Bronchial epithelial cell (primary cell): ENCODE results near the gene APCDD1L. TPM values are rescaled to one million over a fixed set of nuclear protein-coding genes. Genes with fewer than 3 reads are reported as not detected.

Source experiments
- DNase-seq: peaks from one replicate; pipeline ENCODE4 v3.0.0-alpha.2; 2010; ENCODE audit warnings: low read depth
- FAIRE-seq: peaks from 2 replicates; lab custom pipeline; 2011; peaks lifted over from hg19 to GRCh38; lab: Jason Lieb, UNC
- H3K27me3 ChIP-seq: 2 replicates; pipeline ENCODE4 v1.5.1; 2011; ENCODE audit warnings: low read length; ENCODE audit not compliant: control insufficient read depth, insufficient read depth
- H3K36me3 ChIP-seq: 2 replicates; pipeline ENCODE4 v1.5.1; 2011; ENCODE audit warnings: low read length; ENCODE audit not compliant: control insufficient read depth, insufficient read depth
- H3K4me3 ChIP-seq: 2 replicates; pipeline ENCODE4 v1.5.1; 2011; ENCODE audit warnings: mild to moderate bottlenecking, low read depth, low read length, control low read depth
- total RNA-seq: library from RNA; depleted of rRNA; stranded (reverse); fragments of >200 nt; gene quantifications from 2 replicates; pipeline ENCODE4 v1.2.1, GENCODE V29; 2014
- TF ChIP-seq, protein P1 (sequence below): IDR thresholded peaks from 2 replicates; pipeline ENCODE4 v1.5.1; 2011; ENCODE audit warnings: mild to moderate bottlenecking, moderate library complexity, low read length, control low read depth, inconsistent platforms; ENCODE audit not compliant: insufficient read depth, severe bottlenecking

The APCDD1L gene
- total RNA-seq, result under 0.01 TPM in 1 of 2 replicates, not detected in the other

DNA sequence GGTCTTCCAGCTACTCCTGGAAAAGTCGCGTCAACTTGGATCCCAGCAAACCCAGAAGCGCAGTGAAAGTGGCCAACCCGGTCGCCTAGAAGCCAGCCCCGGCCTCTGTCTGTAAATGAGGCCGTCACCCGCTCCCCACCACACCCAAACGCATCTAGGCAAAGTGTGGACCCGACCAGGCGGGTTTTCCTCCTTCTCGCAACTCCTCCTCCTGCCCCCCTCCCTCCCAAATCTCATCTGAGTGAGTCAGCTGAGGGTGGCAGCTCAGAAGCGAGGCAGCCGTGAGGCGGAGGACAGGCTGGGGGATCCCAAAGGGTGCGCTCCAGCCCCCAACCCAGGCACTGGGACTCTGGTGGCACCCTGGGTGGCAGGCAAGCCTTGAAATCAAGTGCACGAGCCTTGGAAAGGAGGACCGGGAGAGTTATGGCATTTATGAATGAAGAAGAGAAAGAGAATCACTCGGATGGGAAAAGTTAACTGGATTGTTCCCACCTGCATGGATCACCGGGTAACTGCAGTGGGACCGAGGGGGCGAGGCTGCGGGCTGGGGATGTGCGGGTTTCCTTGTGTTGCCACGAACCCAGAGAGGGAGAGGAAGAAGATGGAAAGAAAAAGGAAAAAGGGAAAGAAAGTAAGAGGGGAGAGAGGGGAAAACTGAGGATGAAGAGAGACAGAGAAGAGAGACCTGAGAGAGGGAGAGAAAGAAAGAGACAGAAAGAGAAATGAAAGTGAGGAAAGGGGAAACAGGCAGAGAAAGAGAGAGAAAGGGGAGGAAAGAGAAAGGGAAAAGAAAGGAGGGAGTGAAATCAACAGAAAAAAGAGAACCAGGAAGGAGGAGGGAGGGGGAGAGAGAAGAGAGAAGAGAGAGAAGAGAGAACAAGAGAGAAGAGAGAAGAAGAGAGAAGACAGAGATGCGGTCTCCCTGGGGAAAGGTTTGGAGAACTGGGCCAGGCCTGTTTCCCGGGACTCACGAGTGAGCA, at the start of gene APCDD1L:
APCDD1L (minus strand) TSS at position 167 of the 980 bp plus-strand sequence. CDS start 692 bp downstream, outside the sequence.
- peak; percentile 65 for DNase-seq
- Histone ChIP-seq H3K36me3 (no peaks in the 10 kb centered on the region), H3K27me3 (peaks cover 11% of the 10 kb centered on the region), H3K4me3 (peak within 1 kb of the TSS; percentile 30)
- TF ChIP-seq, protein P1, sequence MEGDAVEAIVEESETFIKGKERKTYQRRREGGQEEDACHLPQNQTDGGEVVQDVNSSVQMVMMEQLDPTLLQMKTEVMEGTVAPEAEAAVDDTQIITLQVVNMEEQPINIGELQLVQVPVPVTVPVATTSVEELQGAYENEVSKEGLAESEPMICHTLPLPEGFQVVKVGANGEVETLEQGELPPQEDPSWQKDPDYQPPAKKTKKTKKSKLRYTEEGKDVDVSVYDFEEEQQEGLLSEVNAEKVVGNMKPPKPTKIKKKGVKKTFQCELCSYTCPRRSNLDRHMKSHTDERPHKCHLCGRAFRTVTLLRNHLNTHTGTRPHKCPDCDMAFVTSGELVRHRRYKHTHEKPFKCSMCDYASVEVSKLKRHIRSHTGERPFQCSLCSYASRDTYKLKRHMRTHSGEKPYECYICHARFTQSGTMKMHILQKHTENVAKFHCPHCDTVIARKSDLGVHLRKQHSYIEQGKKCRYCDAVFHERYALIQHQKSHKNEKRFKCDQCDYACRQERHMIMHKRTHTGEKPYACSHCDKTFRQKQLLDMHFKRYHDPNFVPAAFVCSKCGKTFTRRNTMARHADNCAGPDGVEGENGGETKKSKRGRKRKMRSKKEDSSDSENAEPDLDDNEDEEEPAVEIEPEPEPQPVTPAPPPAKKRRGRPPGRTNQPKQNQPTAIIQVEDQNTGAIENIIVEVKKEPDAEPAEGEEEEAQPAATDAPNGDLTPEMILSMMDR, result no peak
- FAIRE-seq, result no peak

DNA sequence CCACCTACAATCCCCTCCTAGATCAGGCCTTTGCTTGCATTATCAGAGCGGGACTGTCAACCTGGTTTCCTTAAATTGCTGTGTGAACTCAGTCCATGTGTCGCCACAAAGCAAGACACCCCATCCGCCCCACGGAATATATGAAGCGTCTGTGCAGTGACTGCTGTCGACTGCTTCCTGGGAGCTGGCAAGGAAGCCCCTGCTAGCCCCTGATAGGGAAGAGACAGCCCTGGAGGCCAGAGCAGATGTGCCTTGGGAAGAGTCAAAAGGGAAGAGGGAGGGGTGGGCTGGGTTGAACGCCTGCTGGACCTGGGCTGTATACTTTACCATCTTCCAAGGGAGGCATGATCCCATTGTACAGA, 44.1 kb upstream of the APCDD1L start:
- TF ChIP-seq, protein P1, result no peak
- DNase-seq (no peak), FAIRE-seq (no peak)
- Histone ChIP-seq H3K4me3 (no peak overlapping the region), H3K36me3 (no peaks in the 10 kb centered on the region), H3K27me3 (peaks cover 2% of the 10 kb centered on the region)

- FAIRE-seq (no peak), DNase-seq (no peak)
- TF ChIP-seq, protein P1, result no peak
- peaks cover 2% of the 10 kb centered on the region for H3K27me3 ChIP-seq
- H3K4me3 ChIP-seq, result no peak overlapping the region
- H3K36me3 ChIP-seq, result no peaks in the 10 kb centered on the region
Measured at GRCh38 chr20:58558486-58559367, 43.5 kb upstream of the APCDD1L start.

DNA sequence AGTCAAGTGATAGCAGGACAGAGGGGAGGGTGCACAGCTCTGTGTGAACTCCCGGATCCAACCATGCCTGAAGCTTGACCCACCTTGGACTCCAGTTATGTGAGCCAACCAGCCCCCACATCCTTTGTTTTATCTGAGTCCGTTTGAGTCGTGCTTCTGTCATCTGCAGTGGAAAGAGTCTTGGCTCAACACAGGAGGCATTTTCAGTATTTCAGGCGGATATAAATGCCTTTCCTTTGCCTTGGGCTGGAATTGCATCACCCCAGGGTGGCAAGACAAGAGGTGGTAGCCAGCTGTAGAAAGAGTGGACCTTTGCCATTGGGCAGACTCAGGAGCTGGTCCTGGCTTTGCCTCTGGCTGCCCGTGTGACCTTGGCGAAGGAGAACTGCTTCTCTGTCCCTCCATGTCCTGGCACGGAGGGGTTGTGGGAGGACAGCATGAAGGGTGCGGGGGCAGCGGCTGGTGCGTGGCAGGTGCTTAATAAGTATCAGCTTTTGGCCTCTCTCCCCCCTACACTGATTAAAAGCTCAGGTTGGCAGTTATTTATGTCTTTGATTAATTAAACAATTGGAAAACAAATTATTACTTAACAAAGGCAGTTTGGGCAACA, 42.6 kb upstream of the APCDD1L start:
- no peak overlapping the region for H3K4me3 ChIP-seq
- FAIRE-seq (no peak), DNase-seq (peak; percentile 17)
- H3K27me3 ChIP-seq, result peaks cover 4% of the 10 kb centered on the region
- no peaks in the 10 kb centered on the region for H3K36me3 ChIP-seq
- TF ChIP-seq, protein P1, result no peak

DNA sequence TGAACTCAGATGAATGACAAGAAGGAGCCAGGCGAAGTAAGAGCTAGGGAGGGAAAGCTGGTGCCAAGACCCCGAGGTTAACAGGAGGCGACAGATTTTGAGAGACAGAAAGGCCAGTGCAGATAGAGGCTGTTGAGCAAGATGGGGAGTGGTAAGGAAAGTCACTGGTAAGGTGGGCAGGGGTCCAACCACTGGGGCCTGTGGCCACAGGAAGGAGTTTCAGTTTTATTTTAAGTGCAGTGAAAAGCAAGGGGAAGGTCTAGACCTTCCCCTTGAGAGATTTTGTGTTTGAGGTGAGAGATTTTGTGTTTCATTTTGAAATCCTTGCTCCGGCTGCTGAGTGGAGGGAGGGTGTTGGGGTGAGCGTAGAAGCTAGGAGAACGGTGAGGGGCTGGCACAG, 41.8 kb upstream of the APCDD1L start:
- TF ChIP-seq, protein P1, result no peak
- Histone ChIP-seq H3K4me3 (no peak overlapping the region), H3K36me3 (no peaks in the 10 kb centered on the region), H3K27me3 (peaks cover 6% of the 10 kb centered on the region)
- no peak for DNase-seq
- no peak for FAIRE-seq
